NB4 (cell line): ENCODE data around the gene MYH9.
A peak's percentile ranks its signal among the peaks of the same experiment; 100 is the strongest.

ENCODE experiments used
- CTCF ChIP-seq: IDR thresholded peaks from one replicate; pipeline ENCODE4 v1.5.1; 2012; ENCODE audit warnings: low read depth, low read length
- MYC ChIP-seq: IDR thresholded peaks from 2 replicates; pipeline ENCODE4 v1.6.1; 2011; ENCODE audit warnings: low read depth, low read length
- POLR2A ChIP-seq: IDR thresholded peaks from 2 replicates; pipeline ENCODE4 v1.6.1; 2011; ENCODE audit warnings: mild to moderate bottlenecking; ENCODE audit not compliant: insufficient read length; ENCODE audit errors: extremely low read depth

GRCh38 chr22:36334081-36334820 lies 53.5 kb downstream of the MYH9 start:
- no peak for TF ChIP-seq POLR2A
- TF ChIP-seq CTCF: peak; percentile 24
- TF ChIP-seq MYC: no peak
